Measurements from ENCODE around the gene STRA8.

Gene STRA8

DNA sequence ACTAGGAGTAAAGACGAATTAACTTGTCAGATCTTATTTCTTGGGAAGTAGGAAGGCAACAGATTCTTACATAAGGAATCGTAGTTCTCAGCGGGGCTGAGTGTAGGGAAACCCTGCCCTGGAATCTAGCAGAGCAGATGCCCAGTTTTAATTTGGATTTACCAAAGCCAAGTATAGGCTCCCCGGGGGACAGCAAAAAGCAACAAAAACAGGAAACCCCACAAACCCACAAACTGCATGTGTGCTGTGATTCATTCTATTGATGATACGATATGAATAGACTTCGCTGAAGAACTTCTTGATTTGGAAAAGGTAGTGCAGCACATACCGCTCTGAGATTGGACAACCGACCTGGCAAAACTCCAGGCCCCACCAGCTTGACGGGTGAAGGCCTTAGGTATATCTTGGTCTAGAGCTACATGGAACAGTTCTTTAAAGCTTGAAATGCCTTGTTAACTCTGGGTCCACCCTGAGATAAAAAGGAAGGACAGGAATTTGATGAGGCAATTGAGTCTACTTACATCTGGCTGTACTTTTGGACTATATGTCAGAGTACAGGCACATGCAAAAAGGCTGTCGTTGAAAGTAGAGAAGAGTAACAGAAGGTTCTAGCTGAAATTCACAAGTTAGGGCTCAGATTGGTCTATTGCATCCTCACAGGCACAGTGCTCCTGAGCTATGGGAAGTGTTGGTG, 49.1 kb downstream of the STRA8 start:
- no peak for TF ChIP-seq GATA3 (IDR thresholded peaks at IDR 0.05; ENCODE audit: low read depth, low read length)
- TF ChIP-seq GATA2 (IDR thresholded peaks at IDR 0.05; ENCODE audit: low read depth, low read length) = no peak

DNA sequence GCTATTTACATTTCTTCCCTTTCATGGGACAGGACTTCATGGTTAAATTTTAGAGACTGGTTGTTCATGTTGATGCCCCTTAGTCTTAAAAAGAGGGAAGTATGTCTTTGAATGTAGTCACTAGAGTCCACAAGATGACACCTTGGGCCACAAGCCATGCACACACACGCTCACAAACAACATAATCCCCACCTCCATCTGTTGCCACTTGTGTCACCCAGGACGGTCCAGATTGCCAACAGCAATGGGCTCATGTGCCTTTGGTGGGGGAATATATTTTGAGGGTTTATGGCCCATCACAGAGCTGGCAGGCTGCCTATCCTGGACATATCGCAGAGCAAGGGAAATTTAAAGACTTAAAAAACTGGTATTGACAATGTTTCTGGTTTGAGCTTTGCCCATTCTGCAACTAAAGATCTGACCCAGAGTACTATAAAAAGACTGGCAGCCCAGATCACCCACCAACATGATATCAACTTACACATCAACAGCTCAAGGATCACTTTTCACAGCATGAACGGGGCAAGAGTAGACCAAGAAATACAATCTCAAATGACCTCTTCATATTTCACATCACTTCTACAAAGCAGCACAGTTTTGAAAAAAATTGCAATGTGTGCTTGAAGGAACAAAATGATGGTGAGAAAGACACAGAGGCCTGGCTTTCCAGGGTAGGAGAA, 50.5 kb downstream of the STRA8 start:
- TF ChIP-seq GATA3 (IDR thresholded peaks at IDR 0.05; ENCODE audit: low read depth, low read length) (no peak), GATA2 (IDR thresholded peaks at IDR 0.05; ENCODE audit: low read depth, low read length) (no peak)

DNA sequence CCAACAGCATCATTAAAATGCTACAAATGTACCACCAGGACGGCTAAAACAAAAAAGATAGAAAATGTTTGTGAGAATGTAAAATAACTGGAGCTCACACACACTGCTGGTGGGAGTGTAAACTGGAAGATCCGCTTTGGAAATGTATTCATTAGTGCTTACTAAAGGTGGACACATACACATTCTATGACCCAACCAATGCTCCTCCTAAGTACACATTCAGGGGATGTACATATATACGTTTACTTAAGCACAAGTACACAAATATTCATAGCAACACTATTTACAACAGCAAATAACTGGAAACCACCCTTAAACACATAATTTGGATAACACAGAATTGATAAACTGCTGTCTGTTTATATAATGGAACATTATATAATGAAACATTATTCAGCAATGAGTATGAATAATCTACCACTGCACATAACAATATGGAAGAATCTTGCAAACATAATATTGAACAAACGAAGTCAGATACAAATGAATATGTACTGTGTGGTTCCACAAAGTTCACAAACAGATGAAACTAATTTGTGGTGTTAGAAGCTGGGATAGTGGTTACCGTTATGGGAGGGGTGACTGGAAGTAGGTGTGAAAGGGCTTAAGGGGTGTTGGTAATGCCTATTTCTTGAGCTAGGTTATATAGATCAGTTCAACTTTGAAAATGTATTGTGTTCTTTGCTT, 52.1 kb downstream of the STRA8 start:
- TF ChIP-seq GATA2 (IDR thresholded peaks at IDR 0.05; ENCODE audit: low read depth, low read length) = no peak
- no peak for TF ChIP-seq GATA3 (IDR thresholded peaks at IDR 0.05; ENCODE audit: low read depth, low read length)

- TF ChIP-seq GATA2 (IDR thresholded peaks at IDR 0.05; ENCODE audit: low read depth, low read length) = no peak
- no peak for TF ChIP-seq GATA3 (IDR thresholded peaks at IDR 0.05; ENCODE audit: low read depth, low read length)
Measured at GRCh38 chr7:135286876-135287275, 53.2 kb downstream of the STRA8 start.

- no peak for TF ChIP-seq GATA2 (IDR thresholded peaks at IDR 0.05; ENCODE audit: low read depth, low read length)
- no peak for TF ChIP-seq GATA3 (IDR thresholded peaks at IDR 0.05; ENCODE audit: low read depth, low read length)
Measured at GRCh38 chr7:135290594-135290993, 57.0 kb downstream of the STRA8 start.

DNA sequence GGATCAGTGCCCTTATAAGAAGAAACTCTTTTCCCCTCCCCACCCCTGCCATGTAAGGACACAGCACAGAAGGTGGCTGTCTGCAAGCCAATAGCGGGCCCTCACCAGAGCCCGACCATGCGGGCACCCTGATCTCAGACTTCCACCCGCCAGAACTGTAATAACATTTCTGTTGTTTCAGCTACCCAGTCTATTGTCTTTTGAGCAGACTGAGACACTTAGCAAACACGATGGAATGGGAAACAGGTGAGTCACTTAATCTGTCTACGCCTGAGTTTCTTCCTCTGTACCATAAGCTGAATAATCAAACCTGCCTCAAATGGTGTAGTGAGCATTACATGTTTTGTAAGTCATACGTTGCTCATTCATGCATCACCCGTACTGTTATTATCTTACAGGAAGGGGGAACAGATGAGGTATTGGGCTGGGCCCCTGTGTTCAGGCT, 58.2 kb downstream of the STRA8 start:
- no peak for TF ChIP-seq GATA2 (IDR thresholded peaks at IDR 0.05; ENCODE audit: low read depth, low read length)
- no peak for TF ChIP-seq GATA3 (IDR thresholded peaks at IDR 0.05; ENCODE audit: low read depth, low read length)

DNA sequence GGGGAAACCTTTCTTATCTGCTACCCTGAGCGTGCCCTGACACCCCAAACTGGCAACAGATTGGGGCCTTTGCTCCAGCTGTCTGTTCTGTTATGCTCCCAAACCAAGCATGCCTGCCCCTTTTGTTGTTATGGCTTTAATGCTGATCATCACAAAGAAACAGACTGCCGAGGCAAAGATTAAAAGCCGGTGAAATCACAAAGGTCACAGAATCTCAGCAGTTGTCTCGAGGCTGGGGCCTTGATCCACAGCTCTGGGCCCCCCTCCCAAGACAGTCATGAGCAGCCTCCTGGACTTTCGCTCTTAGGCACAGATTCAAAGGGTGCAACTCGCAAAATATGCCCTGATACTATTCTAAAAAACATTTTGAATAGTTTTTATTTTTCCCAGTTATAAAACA, 65.6 kb downstream of the STRA8 start:
- no peak for TF ChIP-seq GATA2 (IDR thresholded peaks at IDR 0.05; ENCODE audit: low read depth, low read length)
- no peak for TF ChIP-seq GATA3 (IDR thresholded peaks at IDR 0.05; ENCODE audit: low read depth, low read length)

DNA sequence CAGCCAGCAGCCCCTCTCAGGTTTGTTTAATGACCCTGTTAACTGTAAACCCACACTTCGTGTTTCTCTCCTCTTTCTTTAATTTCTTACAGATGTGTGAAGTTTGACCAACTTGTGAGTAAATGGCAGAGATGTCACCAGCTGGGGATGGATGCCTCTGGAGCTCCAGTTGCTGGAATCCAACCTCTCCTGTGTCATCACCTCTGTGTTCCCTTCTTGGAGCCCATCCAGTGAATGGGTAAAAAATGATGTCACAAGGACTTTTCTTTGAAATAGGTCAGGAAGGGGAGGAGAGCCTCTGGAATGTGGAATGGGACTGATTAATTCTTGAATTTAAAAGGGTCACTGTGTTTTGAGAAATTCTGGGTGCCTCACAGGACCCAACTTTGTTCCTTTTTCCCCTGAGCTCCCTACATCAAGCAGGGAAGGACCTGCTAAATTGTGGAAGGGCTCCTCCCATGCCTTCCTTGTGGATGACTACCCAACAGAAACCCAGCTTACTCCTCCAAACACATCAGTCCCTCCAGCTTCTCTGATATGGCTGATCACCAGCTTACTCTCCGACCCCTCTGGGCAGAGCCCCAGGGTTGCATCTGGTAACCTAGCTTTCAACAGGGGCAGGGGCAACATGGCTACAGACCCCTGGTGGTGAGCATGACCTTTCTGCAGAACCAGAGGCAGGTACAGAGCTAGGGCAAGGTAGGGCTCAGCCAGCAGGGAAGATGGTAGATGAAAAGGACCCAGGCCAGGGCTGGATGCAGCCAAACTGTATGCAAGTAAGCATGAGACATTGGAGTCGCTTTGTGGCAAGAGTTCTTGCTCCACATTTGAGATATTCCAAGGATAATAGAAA, 67.5 kb downstream of the STRA8 start:
- TF ChIP-seq GATA2 (IDR thresholded peaks at IDR 0.05; ENCODE audit: low read depth, low read length) = no peak
- TF ChIP-seq GATA3 (IDR thresholded peaks at IDR 0.05; ENCODE audit: low read depth, low read length) = no peak
